ENCODE data around the gene TEX2. TPM values are rescaled to one million over a fixed set of nuclear protein-coding genes. Genes with fewer than 3 reads are reported as not detected.
"Not testable (repeated sequence)": the region's sequence is repeated elsewhere in the genome, so short reads cannot be mapped to it uniquely, and the experiment has no call there.

The TEX2 gene
- total RNA-seq, 1 experiment from 2014 or later: 22.7 TPM

DNA sequence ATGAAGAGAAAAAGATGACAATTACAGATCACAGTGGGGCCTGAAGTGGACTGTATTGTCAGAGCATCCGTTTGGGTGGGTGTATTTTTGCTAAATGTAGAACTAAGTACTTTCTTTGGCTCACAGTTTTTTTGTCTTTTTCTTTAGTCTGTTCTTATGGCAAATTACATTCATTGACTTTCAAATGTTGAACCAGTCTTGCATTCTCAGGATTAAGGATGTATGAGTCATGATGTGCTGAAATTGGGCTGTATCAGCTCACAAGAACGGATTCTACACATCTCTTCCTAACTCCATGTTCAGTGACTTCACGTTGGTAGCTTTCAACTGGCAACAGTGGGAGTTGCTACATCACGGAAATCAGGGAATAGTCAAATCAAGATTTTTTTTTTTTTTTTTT is 66.5 kb downstream of the TEX2 start:
- DNase-seq (ENCODE audit: low spot score): no peak
- in situ Hi-C loops (cut with HindIII; ENCODE audit: low sequenced_read_pairs): no loop called here

DNA sequence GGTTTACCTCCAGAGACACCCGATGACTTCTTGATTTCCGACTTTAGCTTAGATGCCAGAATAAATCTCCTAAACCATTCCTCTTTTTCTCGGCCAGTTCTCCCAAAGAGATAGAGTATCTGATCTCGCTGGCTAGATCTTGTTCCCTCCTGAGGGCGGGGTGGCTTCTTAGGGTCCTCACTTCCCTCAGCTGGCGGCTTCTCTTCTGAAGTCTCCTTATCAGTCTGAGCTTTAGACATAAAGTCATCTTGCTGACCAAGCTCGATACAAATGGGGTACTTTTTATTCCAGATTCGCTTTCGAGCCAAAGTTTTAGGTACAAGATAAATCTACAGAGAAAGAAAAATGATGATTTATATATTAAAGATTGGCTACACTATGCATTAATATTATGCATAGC is 69.5 kb downstream of the TEX2 start:
- no peak for DNase-seq (ENCODE audit: low spot score)
- in situ Hi-C loops (cut with HindIII; ENCODE audit: low sequenced_read_pairs): no loop called here

DNA sequence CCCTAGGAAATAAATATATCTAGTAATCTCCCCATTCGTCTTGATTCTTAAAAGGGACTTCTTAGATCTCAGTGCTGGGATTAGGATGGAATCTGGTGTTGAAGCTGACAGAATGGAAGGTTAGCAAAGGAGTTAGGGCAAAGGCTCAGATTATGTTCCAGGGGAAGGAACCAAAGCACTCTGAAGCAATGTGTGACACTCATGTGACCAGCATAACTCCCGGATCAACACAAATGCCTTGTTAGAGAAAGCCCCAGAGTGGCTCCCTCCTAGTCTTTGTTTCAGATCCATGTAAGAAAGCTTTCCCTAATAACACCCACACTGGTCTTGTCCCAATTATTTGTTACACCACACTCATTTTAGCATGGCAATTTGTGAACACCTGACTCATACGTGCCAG is 70.5 kb downstream of the TEX2 start:
- no peak for DNase-seq (ENCODE audit: low spot score)
- in situ Hi-C loops (cut with HindIII; ENCODE audit: low sequenced_read_pairs): no loop called here

DNA sequence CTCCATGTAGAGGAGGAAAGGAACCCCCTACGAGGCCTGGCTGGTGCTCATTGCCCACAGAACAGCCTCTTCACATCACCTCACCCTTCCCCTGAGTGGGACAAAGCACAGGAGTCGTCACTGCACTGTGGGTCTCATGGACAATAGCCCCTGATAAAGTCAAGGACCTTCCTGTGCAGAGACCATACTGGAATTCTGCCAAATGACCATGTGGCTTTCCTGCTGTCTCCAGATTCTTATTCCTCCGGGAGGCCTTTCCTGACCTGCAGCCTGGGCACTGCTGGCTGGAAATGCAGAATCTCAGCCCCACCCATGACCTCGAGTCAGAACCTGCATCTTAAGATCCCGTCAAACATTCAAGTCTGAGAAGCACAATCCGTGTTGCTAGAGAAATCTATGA is 72.6 kb downstream of the TEX2 start:
- no peak for DNase-seq (ENCODE audit: low spot score)
- in situ Hi-C loops (cut with HindIII; ENCODE audit: low sequenced_read_pairs): no loop called here

DNA sequence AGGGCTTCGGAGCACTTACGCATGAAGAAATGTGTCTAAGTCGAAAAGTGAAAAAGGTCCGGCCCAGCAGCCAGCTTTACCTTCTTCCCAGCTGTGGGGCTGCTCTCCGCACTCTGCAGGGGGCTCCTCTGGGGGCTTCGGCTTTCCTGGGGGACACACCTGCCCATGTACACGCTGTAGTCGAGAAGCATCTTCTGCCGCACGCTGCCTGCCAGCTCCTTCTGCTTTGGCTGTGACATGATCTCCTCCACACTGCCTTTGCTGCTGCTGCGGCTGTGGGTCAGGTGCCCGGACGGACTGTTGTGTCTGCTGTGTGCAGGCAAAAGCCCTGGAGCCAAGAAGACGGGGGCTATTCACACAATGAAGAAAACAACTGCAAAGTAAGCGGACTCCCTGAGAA is 75.0 kb downstream of the TEX2 start:
- DNase-seq (ENCODE audit: low spot score): no peak
- in situ Hi-C loops (cut with HindIII; ENCODE audit: low sequenced_read_pairs): no loop called here

DNA sequence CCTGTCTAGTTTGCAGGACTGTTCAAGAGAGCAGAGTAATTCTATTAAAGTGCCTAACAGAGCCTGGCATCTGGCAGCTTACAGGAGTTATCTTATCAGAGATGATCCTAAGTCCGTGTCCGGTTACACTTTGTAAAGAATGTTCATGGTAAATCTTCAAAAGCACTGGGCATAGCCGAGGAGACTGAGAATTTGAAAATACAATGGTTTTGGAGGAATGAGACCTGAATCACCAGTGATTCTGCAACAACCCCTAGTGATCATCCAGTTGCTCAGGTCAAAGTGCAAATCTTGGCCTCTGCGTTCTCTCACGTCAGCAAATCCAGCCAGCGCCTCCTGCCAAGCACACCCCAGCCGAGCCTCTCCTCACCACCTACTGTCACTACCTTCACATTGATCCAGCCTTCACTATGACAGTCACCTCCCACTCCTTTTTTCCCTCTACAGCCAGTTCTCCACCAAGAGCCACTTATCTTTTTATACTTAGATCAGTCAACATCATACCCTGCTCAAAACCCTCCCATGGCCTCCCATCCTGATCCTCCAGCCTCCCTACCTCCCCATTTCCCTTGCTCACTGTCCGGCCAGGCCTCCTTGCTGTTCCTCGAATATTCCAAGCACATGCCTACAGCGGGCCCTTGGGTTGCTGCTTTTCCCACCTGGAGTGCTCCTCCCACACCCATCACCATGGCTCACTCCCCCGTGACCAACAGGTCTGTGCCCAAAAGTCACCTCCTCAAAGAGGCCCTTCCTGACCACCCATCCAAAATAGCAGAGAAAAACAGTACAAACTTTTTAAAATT is 75.8 kb downstream of the TEX2 start:
- in situ Hi-C loops (cut with HindIII; ENCODE audit: low sequenced_read_pairs): no loop called here

GRCh38 chr17:64186171-64187092 is 76.6 kb downstream of the TEX2 start:
- in situ Hi-C loops (cut with HindIII; ENCODE audit: low sequenced_read_pairs): no loop called here
- no peak for DNase-seq (ENCODE audit: low spot score)

More for the DNA sequence above, 75.8 kb downstream of the TEX2 start:
- DNase-seq (ENCODE audit: low spot score): no peak

DNA sequence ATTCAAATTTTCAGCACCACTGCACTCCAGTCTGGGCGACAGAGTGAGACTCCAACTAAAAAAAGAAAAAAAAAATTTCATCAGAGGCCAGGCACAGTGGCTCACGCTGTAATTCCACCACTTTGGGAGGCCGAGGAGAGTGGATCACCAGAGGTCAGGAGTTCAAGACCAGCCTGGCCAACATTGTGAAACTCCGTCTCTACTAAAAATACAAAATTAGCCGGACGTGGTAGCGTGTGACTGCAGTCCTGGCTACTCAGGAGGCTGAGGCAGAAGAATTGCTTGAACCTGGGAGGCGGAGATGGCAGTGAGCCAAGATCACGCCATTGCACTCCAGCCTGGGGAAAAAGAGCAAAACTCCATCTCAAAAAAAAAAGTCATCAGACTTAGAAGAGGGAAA is 77.5 kb downstream of the TEX2 start:
- DNase-seq (ENCODE audit: low spot score); in situ Hi-C loops (cut with HindIII; ENCODE audit: low sequenced_read_pairs): not testable (repeated sequence)

GRCh38 chr17:64185101-64185500 is 78.0 kb downstream of the TEX2 start:
- no peak for DNase-seq (ENCODE audit: low spot score)
- in situ Hi-C loops (cut with HindIII; ENCODE audit: low sequenced_read_pairs): no loop called here

GRCh38 chr17:64183815-64184214 is 79.2 kb downstream of the TEX2 start:
- in situ Hi-C loops (cut with HindIII; ENCODE audit: low sequenced_read_pairs): no loop called here
- peak; percentile 11 for DNase-seq (ENCODE audit: low spot score)

DNA sequence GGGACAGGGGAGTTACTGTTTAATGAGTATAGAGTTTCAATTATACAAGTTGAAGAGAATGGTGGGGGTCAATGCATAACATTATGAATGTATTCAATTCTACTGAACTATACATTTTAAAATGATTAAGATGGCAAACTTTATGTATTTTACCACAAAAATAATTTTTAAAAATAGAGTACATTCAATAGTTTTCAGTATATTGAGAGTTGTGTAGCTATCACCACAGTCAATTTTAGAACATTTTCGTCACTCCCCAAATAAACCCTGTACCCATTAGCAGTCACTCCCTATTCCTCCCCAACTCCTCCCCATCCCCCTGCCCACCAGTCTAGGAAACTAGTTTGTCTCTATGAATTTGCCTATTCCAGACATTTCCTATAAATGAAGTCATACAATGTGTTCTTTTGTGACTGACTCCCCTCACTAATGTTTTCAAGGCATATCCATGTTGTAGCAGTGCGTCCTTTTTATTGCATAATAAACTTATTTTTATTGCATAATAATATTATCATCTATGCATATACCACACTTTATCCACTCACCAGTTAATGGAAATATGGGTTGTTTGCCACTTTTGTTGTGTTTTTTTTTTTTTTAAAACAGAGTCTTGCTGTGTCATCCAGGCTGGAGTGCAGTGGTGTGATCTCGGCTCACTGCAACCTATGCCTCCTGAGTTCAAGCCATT is 80.6 kb downstream of the TEX2 start:
- in situ Hi-C loops (cut with HindIII; ENCODE audit: low sequenced_read_pairs): no loop called here
- no peak for DNase-seq (ENCODE audit: low spot score)

DNA sequence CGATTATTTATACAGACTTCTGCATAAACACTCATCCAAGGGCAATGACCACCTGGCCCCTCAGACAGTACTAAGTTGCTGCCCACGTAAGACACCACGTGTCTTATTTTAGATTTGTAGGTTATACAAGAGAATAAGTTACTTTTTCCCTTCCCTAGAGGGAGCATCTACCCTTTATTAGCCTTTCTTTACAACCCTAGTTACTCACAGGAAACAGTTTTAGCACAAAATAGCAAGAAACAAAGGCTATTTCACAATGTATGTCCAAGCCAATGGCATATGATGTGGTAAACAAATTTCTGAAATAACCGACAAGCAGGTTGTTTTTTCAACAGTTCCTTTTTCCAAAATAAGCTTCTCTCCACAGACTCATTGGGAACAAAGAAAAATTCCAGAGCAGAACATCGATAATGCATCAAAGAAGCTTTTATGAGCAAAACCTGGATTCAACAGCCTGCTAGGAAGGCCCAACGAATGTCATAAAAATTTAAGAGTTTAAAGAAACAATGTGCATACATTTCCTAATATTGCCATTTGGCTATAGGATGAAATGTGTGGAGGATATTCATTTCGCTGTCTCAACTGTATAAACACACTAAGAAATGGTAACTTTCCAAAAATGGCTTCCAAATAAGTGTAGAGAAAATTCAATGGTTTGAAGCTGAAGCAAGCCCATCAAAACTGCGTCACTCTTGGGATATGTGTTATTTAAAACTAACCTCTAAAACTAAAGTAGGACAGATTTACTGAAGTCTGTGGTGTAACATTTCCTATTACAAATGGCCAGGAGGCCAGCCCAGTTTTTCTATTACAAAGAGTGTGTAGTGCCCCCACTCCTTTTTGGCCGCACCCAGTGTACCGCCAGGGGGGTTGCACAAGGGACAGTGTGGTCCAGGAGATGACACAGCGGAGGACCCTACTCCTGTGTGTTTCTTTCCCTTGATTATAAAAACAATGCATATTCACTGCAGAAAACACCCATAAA is 82.7 kb downstream of the TEX2 start:
- no peak for DNase-seq (ENCODE audit: low spot score)
- in situ Hi-C loops (cut with HindIII; ENCODE audit: low sequenced_read_pairs): no loop called here

- in situ Hi-C loops (cut with HindIII; ENCODE audit: low sequenced_read_pairs); DNase-seq (ENCODE audit: low spot score): not testable (repeated sequence)
Measured at GRCh38 chr17:64179024-64179423, 84.0 kb downstream of the TEX2 start.

DNA sequence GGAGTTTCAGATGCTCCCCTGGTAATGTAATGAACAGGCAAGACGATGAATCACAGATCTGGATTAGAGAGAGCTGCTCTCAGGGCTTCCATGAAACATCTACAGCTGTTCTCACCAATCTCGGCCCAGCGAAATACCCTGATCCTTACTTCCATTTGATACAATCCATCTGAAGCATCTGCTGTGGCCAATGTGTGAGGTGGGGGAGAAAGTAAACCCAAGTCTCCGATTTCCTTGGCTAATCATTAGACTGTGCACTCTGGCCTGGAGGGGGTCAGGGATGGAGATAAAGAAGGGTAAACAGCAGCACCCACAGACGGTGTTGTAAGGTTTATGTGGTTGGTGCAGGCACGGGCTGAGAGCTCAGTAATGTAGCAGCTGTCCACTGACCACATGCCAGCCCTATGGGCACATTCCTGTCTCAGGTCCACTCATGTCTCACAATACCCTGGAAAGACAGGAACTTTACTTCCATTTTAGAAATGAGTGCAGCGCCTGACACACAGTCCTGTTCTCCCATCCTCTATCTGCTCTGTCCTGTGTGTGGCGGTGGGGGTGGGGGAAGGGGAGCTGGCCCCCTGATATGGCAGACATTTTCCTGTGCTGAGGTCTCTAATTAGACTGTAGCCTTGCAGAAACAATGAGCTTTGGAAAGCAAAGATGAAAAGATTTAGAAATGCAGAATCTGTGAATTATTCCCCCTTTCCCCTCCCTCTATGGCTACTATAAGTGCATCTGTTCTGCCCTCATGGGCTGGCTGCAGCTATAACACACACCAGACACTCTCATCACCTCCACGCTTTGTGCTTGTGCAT is 84.8 kb downstream of the TEX2 start:
- DNase-seq (ENCODE audit: low spot score): no peak
- in situ Hi-C loops (cut with HindIII; ENCODE audit: low sequenced_read_pairs): no loop called here

DNA sequence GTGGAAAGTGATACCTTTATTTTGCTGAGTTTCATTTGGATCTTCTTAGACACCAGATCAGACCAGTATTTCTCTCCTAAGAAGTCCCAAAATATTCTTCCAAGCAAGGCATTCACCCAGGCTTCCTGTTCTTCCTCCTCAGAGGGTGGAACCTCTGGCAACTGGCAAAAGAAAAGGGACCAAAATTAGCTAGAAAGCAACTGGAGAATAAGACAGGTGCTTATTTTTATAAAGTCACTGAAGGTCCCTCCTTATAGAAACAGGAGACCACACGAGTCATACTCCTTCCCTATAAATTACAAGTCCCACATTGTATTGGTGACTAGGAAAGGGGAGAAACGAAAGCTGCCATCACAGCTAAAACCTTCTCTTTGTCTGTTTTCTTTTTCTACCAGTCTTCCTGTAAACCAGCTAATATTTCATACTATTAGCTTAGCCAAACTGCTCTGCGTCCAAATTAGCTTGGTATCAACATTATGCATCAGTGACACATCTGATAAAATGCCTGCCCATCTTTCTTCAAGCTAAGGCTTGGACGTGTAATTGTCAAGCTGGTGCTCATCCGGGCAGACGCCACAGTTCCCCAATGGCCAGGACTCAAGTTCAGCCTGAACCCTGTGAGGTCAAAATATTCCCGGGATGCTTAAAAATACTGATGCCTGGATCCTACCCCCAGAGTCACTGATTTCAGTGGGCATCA is 85.6 kb downstream of the TEX2 start:
- DNase-seq (ENCODE audit: low spot score): no peak
- in situ Hi-C loops (cut with HindIII; ENCODE audit: low sequenced_read_pairs): no loop called here

- no peak for DNase-seq (ENCODE audit: low spot score)
- in situ Hi-C loops (cut with HindIII; ENCODE audit: low sequenced_read_pairs): no loop called here
Measured at GRCh38 chr17:64176556-64176955, 86.5 kb downstream of the TEX2 start.

GRCh38 chr17:64174686-64175456 is 88.2 kb downstream of the TEX2 start:
- in situ Hi-C loops (cut with HindIII; ENCODE audit: low sequenced_read_pairs): no loop called here
- DNase-seq (ENCODE audit: low spot score): no peak
